Fibroblast of skin of left biceps (primary cell): ENCODE results near the gene SERGEF.

Experiments used
- DNase-seq, 2 experiments: peaks; one replicate each; pipeline ENCODE4 v3.0.0-alpha.2; 2013; ENCODE audit warnings: low read depth in 2 of 2

SERGEF gene

GRCh38 chr11:17750801-17751165 is 262.1 kb downstream of the SERGEF start:
- no peak for DNase-seq

GRCh38 chr11:17750013-17750800 is 262.6 kb downstream of the SERGEF start:
- no peak for DNase-seq

- DNase-seq: no peak
Measured at GRCh38 chr11:17748761-17749721, 263.8 kb downstream of the SERGEF start.

GRCh38 chr11:17748044-17748443 is 264.8 kb downstream of the SERGEF start:
- DNase-seq: no peak

GRCh38 chr11:17747131-17747955 is 265.5 kb downstream of the SERGEF start:
- no peak for DNase-seq

GRCh38 chr11:17746096-17746495 is 266.8 kb downstream of the SERGEF start:
- no peak for DNase-seq

GRCh38 chr11:17745023-17745772 is 267.6 kb downstream of the SERGEF start:
- DNase-seq: no peak

GRCh38 chr11:17744151-17744940 is 268.5 kb downstream of the SERGEF start:
- no peak for DNase-seq

GRCh38 chr11:17743808-17744119 is 269.1 kb downstream of the SERGEF start:
- DNase-seq: no peak

- no peak for DNase-seq
Measured at GRCh38 chr11:17743026-17743807, 269.6 kb downstream of the SERGEF start.

GRCh38 chr11:17742019-17742418 is 270.8 kb downstream of the SERGEF start:
- no peak for DNase-seq

GRCh38 chr11:17741487-17741886 is 271.4 kb downstream of the SERGEF start:
- DNase-seq: no peak

GRCh38 chr11:17740649-17741235 is 272.1 kb downstream of the SERGEF start:
- no peak for DNase-seq

GRCh38 chr11:17739945-17740338 is 272.9 kb downstream of the SERGEF start:
- DNase-seq: no peak

- DNase-seq: no peak
Measured at GRCh38 chr11:17738151-17738973, 274.5 kb downstream of the SERGEF start.
